HEK293T (cell line): Measurements from ENCODE around the gene IGF2BP2.
"Not testable (repeated sequence)": the region's sequence is repeated elsewhere in the genome, so short reads cannot be mapped to it uniquely, and the experiment has no call there.

ENCODE experiments used
- CTCF ChIA-PET: fragments of 350-600 bp; formaldehyde crosslinking; extraction: SDS; loops from one replicate; lab custom pipeline; 2021; ENCODE audit warnings: antibody characterized with exemption, inconsistent platforms; lab: Yijun Ruan, JAX
- POLR2A ChIA-PET: fragments of 350-600 bp; formaldehyde crosslinking; extraction: SDS; loops from one replicate; lab custom pipeline; 2020; ENCODE audit warnings: antibody characterized with exemption, inconsistent platforms; lab: Yijun Ruan, JAX
- DNase-seq: peaks from one replicate; pipeline ENCODE4 v3.0.0; 2012; ENCODE audit warnings: mixed read lengths; ENCODE audit errors: extremely low spot score
- ARNT ChIP-seq: fragments of 450-650 bp; IDR thresholded peaks from 2 replicates; pipeline ENCODE4 v1.6.1; 2017; ENCODE audit warnings: mild to moderate bottlenecking
- BHLHE40 ChIP-seq: fragments of 450-650 bp; IDR thresholded peaks from 2 replicates; pipeline ENCODE4 v1.6.1; 2016; ENCODE audit warnings: mild to moderate bottlenecking, moderate library complexity, borderline replicate concordance
- CTBP1 ChIP-seq: fragments of 450-650 bp; IDR thresholded peaks from 2 replicates; pipeline ENCODE4 v1.6.1; 2016; ENCODE audit warnings: borderline replicate concordance
- ELF4 ChIP-seq: fragments of 450-650 bp; IDR thresholded peaks from 2 replicates; pipeline ENCODE4 v1.6.1; 2017; ENCODE audit warnings: antibody characterized with exemption
- FOXA1 ChIP-seq: fragments of 450-650 bp; IDR thresholded peaks from 2 replicates; pipeline ENCODE4 v1.6.1; 2016; ENCODE audit warnings: mild to moderate bottlenecking
- FOXK2 ChIP-seq: fragments of 450-650 bp; IDR thresholded peaks from 2 replicates; pipeline ENCODE4 v1.6.1; 2016; ENCODE audit warnings: mild to moderate bottlenecking
- FOXM1 ChIP-seq: fragments of 450-650 bp; IDR thresholded peaks from 2 replicates; pipeline ENCODE4 v1.6.1; 2017; ENCODE audit warnings: mild to moderate bottlenecking, borderline replicate concordance
- HDGF ChIP-seq: fragments of 450-650 bp; IDR thresholded peaks from 2 replicates; pipeline ENCODE4 v1.6.1; 2017; ENCODE audit warnings: antibody characterized with exemption, borderline replicate concordance
- L3MBTL2 ChIP-seq: fragments of 450-650 bp; conservative IDR thresholded peaks from 2 replicates; pipeline ENCODE4 v1.6.1; 2016; ENCODE audit warnings: mild to moderate bottlenecking
- LEF1 ChIP-seq: fragments of 450-650 bp; IDR thresholded peaks from 2 replicates; pipeline ENCODE4 v1.6.1; 2017; ENCODE audit warnings: mild to moderate bottlenecking, borderline replicate concordance
- NFRKB ChIP-seq: fragments of 450-650 bp; IDR thresholded peaks from 2 replicates; pipeline ENCODE4 v1.6.1; 2016; ENCODE audit warnings: mild to moderate bottlenecking, moderate library complexity
- PKNOX1 ChIP-seq: fragments of 450-650 bp; IDR thresholded peaks from 2 replicates; pipeline ENCODE4 v1.6.1; 2016
- SP1 ChIP-seq: fragments of 450-650 bp; IDR thresholded peaks from 2 replicates; pipeline ENCODE4 v1.6.1; 2017
- SUZ12 ChIP-seq: fragments of 450-650 bp; IDR thresholded peaks from 2 replicates; pipeline ENCODE4 v1.6.1; 2016; ENCODE audit warnings: mild to moderate bottlenecking
- TARDBP ChIP-seq: fragments of 450-650 bp; IDR thresholded peaks from 2 replicates; pipeline ENCODE4 v1.6.1; 2016
- ZNF384 ChIP-seq: fragments of 450-650 bp; IDR thresholded peaks from 2 replicates; pipeline ENCODE4 v1.6.1; 2016

Gene IGF2BP2

GRCh38 chr3:185639632-185640206 is 185.1 kb downstream of the IGF2BP2 start:
- POLR2A ChIA-PET: no interaction called here
- CTCF ChIA-PET: no interaction called here
- DNase-seq: no peak
- TF ChIP-seq ELF4 (no peak), NFRKB (no peak), FOXA1 (no peak), LEF1 (no peak), FOXM1 (no peak)

GRCh38 chr3:185638651-185639050 is 186.2 kb downstream of the IGF2BP2 start:
- DNase-seq, POLR2A ChIA-PET, CTCF ChIA-PET: not testable (repeated sequence)

- POLR2A ChIA-PET: no interaction called here
- DNase-seq: no peak
- TF ChIP-seq FOXM1 (no peak), HDGF (no peak), LEF1 (no peak), FOXK2 (no peak), L3MBTL2 (no peak), SP1 (no peak), ARNT (no peak), ZNF384 (no peak), NFRKB (no peak), BHLHE40 (no peak), SUZ12 (no peak), ELF4 (no peak), TARDBP (no peak), CTBP1 (no peak), PKNOX1 (no peak), FOXA1 (no peak)
- CTCF ChIA-PET: no interaction called here
Observed at GRCh38 chr3:185637388-185637787, 187.5 kb downstream of the IGF2BP2 start.

GRCh38 chr3:185632996-185633395 is 191.8 kb downstream of the IGF2BP2 start:
- no peak for DNase-seq
- POLR2A ChIA-PET: no interaction called here
- CTCF ChIA-PET: no interaction called here
- TF ChIP-seq FOXK2: no peak
- TF ChIP-seq L3MBTL2: no peak
- TF ChIP-seq FOXM1: no peak
- TF ChIP-seq SP1: no peak
- no peak for TF ChIP-seq FOXA1
- TF ChIP-seq SUZ12: no peak
- no peak for TF ChIP-seq BHLHE40
- no peak for TF ChIP-seq CTBP1
- no peak for TF ChIP-seq HDGF
- TF ChIP-seq TARDBP: no peak
- no peak for TF ChIP-seq ZNF384
- no peak for TF ChIP-seq ELF4
- TF ChIP-seq LEF1: no peak
- no peak for TF ChIP-seq ARNT
- no peak for TF ChIP-seq NFRKB
- no peak for TF ChIP-seq PKNOX1

GRCh38 chr3:185631508-185632206 is 193.2 kb downstream of the IGF2BP2 start:
- ChIA-PET POLR2A (no interaction called here), CTCF (no interaction called here)
- no peak for TF ChIP-seq ELF4
- TF ChIP-seq L3MBTL2: no peak
- no peak for TF ChIP-seq SP1
- TF ChIP-seq PKNOX1: no peak
- TF ChIP-seq ARNT: no peak
- no peak for TF ChIP-seq CTBP1
- TF ChIP-seq BHLHE40: no peak
- no peak for TF ChIP-seq ZNF384
- TF ChIP-seq FOXM1: no peak
- no peak for TF ChIP-seq FOXK2
- TF ChIP-seq LEF1: no peak
- no peak for TF ChIP-seq FOXA1
- TF ChIP-seq SUZ12: no peak
- DNase-seq: no peak

- no peak for DNase-seq
- TF ChIP-seq ZNF384: no peak
- no peak for TF ChIP-seq TARDBP
- TF ChIP-seq ELF4: no peak
- ChIA-PET CTCF (no interaction called here), POLR2A (no interaction called here)
Observed at GRCh38 chr3:185631108-185631507, 193.7 kb downstream of the IGF2BP2 start.

- ChIA-PET CTCF (no interaction called here), POLR2A (no interaction called here)
- no peak for DNase-seq
- TF ChIP-seq LEF1 (no peak), TARDBP (no peak), BHLHE40 (no peak), L3MBTL2 (no peak), FOXA1 (no peak), SUZ12 (no peak), FOXM1 (no peak)
Observed at GRCh38 chr3:185630182-185630622, 194.6 kb downstream of the IGF2BP2 start.
